NK-92 (cell line): Measurements from ENCODE around the gene CRELD2.

ENCODE experiments used
- DNase-seq: peaks from one replicate; lab custom pipeline; 2025; ENCODE audit not compliant: unreplicated experiment; lab: John Stamatoyannopoulos, UW

CRELD2 gene

GRCh38 chr22:49917974-49918910, at the start of gene CRELD2, which contains the start of gene ALG12:
Gene CRELD2, plus strand, starts transcription at chr22:49918634. Its CDS starts 136 bp downstream, at chr22:49918770.
Gene ALG12, minus strand, starts transcription at chr22:49918438. Its CDS starts 4,673 bp downstream, at chr22:49913765.
- DNase-seq: peak; percentile 77

- DNase-seq: no peak
Measured at GRCh38 chr22:49869086-49869830, 49.2 kb upstream of the CRELD2 start.

GRCh38 chr22:49869845-49870712, 48.4 kb upstream of the CRELD2 start:
- no peak for DNase-seq

- no peak for DNase-seq
Measured at GRCh38 chr22:49871482-49871881, 47.0 kb upstream of the CRELD2 start.

- no peak for DNase-seq
Measured at GRCh38 chr22:49872347-49872746, 46.1 kb upstream of the CRELD2 start.

GRCh38 chr22:49873228-49873940, 45.0 kb upstream of the CRELD2 start:
- DNase-seq: no peak

GRCh38 chr22:49877642-49878041, 40.8 kb upstream of the CRELD2 start:
- no peak for DNase-seq

GRCh38 chr22:49878206-49878605, 40.2 kb upstream of the CRELD2 start:
- DNase-seq: no peak

- DNase-seq: no peak
Measured at GRCh38 chr22:49879871-49880270, 38.6 kb upstream of the CRELD2 start.

- DNase-seq: no peak
Measured at GRCh38 chr22:49880281-49880680, 38.2 kb upstream of the CRELD2 start.

- DNase-seq: no peak
Measured at GRCh38 chr22:49881856-49882255, 36.6 kb upstream of the CRELD2 start.

- no peak for DNase-seq
Measured at GRCh38 chr22:49882519-49883293, 35.7 kb upstream of the CRELD2 start.

- DNase-seq: no peak
Measured at GRCh38 chr22:49883294-49883640, 35.2 kb upstream of the CRELD2 start.

- DNase-seq: no peak
Measured at GRCh38 chr22:49884075-49884474, 34.4 kb upstream of the CRELD2 start.

GRCh38 chr22:49884503-49885260, 33.8 kb upstream of the CRELD2 start:
- DNase-seq: no peak

- DNase-seq: no peak
Measured at GRCh38 chr22:49885281-49885680, 33.2 kb upstream of the CRELD2 start.

GRCh38 chr22:49885881-49886280, 32.6 kb upstream of the CRELD2 start:
- DNase-seq: no peak

GRCh38 chr22:49886346-49887063, 31.9 kb upstream of the CRELD2 start:
- no peak for DNase-seq
